ENCODE results near the gene CXCL10.
"Not testable (repeated sequence)": the region's sequence is repeated elsewhere in the genome, so short reads cannot be mapped to it uniquely, and the experiment has no call there.

The CXCL10 gene

DNA sequence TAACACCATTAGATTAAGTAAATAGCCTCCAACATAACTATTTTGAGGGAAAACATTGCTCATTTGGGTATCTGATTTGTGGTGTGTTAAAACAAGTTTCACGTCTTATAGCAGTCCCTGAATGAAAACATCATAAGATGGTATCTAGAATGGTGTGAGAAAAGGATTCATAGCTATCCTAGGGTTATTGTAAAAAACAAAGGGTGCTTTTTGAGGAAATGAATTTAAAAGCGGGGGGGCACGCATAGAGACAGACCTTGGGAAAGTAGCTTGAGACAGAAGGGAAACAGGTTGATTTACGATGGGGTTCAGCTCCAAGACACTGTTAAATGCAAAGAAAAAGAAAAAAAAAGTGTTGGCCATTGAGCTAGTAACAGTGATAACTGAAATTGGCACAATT is 768 bp upstream of the CXCL10 start:
- peak; percentile 57 for DNase-seq

GRCh38 chr4:76022677-76023076 is 620 bp downstream of the CXCL10 start:
- DNase-seq, result no peak

DNA sequence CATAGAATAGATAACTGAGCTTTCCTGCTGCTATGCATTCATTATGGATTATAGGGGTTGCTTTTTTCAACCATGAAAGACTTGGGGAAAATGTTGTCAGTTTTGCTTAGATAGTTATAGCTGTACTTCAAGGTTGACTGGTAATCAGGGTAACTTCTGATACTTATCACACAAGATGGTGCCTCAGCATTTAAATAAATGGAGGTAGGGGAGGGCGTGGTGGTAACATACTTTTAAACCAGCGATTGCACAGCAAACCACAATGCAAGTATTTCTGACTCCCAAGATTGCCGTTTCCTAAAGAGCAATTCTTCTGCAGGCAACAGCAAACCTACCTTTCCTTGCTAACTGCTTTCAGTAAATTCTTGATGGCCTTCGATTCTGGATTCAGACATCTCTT is 1.3 kb downstream of the CXCL10 start:
- no peak for DNase-seq

GRCh38 chr4:76017056-76017686 is 6.1 kb downstream of the CXCL10 start:
- no peak for DNase-seq

DNA sequence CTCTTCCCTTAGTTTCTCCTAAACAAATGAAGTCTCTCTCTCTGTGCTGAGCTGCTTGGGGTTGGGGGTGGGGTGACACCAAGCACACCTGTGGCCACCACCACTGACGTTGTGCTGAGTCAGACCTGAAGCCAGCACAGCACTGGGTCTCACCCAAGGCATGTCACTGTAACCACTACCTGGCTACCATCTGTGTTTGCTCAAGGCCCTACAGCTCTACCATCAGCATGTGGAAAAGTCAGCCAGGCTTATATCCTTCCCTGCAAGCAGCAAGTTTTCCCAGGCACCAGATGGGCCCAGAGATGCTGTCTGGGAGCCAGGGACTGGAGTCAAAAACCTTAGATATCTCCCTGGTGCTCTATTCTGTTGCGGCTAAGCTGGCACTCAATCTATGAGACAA is 6.9 kb downstream of the CXCL10 start:
- DNase-seq, result peak; percentile 76

DNA sequence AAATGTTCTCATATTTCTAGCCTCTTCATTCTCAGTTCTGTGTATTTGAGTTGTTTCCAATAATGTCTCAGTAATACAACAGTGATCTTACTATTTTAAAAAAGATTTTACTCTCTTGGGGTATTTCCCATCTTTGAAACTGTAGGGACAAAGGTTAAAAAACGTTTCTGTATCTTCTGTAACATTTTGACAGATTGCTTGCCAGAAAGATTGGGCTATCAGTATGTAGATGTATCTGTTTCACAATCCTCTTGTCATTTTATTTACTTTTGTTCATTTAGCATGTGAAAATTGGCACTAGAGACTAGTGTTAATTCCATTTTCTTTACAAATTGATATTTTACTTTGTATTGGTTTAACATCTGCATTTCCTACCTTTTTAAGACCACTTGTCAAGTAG is 9.8 kb downstream of the CXCL10 start:
- no peak for DNase-seq

DNA sequence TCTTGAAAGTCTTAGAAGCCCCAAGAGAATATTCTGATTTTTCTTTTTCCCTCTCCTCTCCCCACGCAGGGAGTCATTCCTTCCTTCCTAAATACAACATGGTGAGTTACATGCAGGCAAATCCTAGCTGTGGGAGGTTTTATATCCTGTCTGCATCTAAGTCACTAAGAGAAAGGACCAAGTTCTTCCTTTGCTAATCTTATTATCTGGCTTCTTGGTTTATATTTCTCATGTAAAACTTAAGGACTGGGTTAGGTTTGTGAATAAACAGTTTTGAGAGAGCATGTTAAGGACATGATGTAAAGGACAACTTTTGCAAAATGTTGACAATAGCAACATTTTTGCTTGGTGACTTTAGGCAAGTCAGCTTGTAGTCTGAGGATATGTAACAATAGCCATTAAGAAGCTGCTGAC is 10.9 kb downstream of the CXCL10 start:
- DNase-seq, result no peak

DNA sequence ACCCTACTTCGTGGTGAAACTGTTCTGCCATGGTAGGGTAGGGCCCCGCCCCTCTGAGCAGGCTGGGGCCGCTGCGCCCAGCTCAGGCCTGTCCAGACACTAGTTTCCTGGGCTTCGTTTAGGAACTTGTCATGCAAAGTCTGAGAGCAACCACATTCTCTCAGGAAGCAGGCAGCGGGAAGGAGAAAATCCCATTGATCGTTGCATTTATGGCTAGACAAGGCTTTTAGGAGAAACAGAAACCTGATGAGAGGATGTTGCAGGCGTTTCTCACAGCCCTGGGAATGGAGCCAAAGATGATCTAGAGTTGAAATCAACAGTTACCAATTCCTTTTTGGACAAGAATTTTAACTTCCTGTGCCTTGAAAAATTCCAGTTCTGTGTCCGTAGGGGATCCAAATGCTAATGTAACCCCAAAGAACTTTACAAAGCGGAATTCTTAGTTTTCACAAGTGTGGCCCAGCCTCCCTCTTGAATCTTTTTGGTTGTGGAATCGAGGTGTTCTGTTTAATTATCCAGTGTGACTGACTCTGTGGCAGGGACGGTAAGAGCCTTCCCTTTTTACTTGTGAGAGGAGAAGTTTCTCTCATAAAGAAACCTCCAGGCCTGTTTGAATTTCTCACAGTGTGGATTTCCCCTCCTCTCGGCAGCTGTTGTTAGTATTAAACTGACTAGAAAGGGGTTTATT is 11.5 kb downstream of the CXCL10 start:
- peak; percentile 36 for DNase-seq

GRCh38 chr4:76011018-76011670 is 12.2 kb downstream of the CXCL10 start:
- no peak for DNase-seq

DNA sequence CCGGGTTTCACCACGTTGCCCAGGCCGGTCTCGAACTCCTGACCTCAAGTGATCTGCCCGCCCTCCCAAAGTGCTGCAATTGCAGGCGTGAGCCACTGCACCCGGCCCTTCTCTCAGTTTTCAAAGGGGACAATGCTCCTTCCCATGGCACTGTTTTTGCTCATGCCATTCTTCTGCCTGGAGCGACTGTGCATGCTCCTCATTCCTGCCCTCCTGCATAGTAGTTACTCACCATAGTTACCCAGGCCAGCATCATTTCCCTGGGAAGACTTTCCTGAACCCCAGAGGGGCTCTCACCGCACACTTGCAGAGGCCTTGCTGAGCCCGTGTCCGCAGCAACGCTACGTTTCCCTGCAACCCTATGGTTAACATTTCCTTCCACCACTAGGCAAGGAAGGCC is 12.7 kb downstream of the CXCL10 start:
- no peak for DNase-seq

DNA sequence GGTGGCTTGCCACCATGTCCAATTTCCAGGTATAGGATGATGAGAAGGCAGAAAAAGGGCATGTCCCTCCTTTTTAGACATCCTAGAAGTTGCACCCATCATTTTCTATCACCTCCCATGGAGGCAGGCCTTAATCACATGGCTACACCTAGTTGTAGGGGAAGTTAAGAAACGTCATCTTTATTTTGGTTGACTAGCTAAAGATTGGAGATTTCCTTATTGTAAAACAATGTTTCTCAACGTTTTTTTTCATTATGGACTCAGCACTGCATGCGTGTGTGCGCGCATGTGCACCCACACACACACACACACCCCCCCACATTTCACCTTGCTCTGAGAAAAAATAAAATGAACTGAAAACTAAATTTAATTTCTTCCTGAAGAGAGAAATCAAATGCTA is 14.0 kb downstream of the CXCL10 start:
- no peak for DNase-seq

DNA sequence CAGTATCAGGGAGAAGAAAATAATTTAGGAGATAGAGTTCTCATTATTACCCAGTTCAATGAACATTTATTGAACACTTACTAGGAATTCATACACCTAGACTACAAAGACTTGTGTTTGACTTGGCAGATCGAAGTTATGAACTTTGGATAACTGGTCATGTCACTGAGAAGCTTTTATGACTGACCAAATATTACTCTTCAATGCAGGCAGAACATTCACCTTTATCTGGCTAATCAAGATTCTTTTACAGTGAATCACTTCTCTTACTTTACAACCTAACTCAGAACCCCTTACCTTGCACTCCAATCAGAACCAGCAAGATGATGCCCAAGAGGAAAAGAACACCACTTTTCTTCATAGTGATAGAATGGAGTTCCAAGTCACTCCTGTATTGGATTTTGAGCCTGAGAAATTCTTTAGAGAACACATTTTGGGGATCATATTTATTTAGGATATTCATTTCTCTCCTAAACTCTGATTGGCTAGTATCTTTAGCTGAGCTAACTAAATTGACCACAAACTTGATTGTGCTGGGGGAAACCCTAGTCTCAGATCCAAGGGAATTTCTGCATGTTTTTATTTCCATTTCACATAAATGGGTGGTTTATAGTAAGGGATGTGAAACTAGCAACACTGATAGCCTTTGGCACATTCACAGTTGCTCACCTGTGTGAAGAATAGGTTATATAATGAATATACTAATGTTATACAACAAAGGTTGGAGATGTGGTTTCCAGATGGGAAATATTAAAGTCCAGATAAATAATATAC is 16.0 kb downstream of the CXCL10 start, which contains the start of gene CXCL9:
Gene CXCL9, minus strand, starts transcription at position 421 of the 774 bp plus-strand sequence. Its CDS starts 60 bp downstream, at position 361.
- no peak for DNase-seq

DNA sequence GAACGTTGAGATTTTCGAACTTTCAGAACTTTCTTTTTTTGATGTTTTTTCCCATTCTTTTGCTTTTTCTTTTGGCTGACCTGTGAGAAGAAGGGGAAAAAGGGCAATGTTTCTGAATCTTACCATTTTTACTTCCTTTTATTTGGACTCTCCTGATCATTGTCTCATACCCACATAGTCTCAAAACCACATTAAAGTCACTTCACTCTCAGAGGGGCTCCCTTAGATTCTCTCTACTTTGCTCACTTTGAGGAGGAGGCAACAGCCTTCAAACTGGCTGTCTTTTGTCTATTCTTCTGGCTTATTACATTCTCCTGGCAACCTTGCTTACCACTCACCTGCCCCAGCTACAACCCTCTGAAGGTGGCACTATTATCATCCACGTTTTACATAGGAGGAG is 19.7 kb downstream of the CXCL10 start:
- no peak for DNase-seq

GRCh38 chr4:76003035-76003434 is 20.3 kb downstream of the CXCL10 start:
- DNase-seq, result no peak

DNA sequence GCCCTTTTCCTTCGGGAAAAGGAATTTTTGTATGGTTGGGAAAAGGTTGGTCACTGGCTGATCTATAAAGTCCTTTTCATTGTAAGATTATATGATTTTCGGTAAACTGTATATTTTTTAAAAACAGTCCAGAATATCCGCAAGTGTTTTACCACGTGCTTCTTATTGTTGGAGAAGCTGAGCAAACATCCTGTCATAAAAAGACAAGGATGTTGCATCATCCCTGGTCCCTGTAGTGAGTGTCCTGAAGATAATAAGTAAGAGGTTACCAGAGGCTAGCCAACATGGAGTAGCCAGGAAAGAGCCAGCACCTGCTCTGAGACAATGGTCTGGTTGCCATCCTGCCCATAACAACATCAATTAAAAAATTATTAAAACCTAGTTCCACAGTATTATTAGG is 21.1 kb downstream of the CXCL10 start:
- no peak for DNase-seq

DNA sequence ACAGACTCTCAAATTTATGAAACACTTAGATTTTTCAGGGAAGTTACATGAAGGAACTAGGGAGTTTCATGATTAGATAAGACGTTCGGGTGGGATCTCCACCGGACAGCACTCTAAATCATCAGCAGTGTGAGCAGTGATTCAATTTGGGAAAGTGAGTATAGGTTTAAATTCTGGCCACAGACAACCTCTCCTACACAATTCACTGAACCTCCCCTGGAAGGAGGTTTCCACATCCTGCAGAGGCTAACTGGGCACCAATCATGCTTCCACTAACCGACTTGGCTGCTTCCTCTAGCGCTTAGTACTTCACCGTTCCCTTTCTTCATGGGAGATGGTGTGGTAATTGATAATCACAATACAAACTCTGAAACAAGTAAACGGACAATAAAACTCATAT is 21.6 kb downstream of the CXCL10 start:
- no peak for DNase-seq

DNA sequence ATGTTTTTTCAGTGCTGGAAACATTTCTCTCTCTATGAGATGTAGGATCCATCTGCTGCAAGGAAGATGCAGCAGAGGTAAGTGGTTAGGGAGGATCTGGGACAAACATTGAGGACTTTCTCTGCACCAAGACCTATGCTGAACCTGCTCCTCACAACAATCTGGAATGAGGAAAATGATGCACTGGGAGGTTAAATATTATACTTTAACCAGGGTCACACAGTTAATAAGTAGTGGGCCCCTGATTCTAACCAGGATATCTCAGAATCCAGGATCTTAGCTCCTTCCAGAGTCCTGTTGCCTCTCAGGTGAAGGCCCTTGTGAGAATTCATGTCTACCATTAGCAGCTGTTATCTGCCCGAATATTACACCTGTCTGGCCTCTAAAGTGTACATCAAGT is 23.0 kb downstream of the CXCL10 start:
- no peak for DNase-seq

DNA sequence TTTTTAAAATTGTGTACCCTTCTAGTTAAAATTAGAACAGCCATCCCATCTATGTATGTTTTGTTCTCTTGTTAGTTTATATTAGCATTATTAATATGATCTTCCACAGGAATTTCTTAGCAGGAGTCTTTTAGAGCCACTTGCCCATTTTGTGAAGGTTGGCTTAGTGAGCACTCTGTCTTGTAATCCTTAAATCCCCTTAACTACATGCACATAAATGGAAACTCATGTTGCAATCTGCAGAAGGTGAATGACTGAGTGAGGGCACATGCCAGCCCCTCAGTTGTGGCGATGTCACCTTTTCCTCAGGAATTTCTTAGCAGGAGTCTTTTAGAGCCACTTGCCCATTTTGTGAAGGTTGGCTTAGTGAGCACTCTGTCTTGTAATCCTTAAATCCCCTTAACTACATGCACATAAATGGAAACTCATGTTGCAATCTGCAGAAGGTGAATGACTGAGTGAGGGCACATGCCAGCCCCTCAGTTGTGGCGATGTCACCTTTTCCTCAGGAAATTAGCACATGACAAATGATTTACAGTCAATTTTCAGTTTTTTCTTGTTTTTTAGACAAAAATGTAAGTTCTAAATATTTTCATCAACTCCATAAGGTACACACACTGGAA is 24.7 kb downstream of the CXCL10 start:
- not testable (repeated sequence) for DNase-seq

GRCh38 chr4:75997946-75998345 is 25.4 kb downstream of the CXCL10 start:
- no peak for DNase-seq

- DNase-seq, result no peak
Observed at GRCh38 chr4:75997081-75997480, 26.2 kb downstream of the CXCL10 start.

DNA sequence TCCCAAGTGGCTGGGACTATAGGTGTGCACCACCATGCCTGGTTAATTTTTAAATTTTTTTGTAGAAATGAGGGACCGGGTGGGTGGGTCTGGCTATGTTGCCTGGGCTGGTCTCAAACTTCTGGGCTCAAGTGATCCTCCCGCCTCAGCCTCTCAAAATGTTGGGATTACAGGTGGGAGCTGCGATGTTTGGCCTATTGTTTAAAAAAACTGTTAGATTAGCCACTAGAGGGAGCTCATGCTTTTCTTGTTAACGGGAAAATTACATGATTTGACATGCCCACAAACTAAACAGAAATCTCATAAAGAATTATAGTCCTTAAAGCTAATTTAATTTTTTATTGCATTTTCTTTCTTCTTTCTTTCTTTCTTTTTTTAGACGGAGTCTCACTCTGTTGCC is 27.6 kb downstream of the CXCL10 start:
- peak; percentile 77 for DNase-seq

DNA sequence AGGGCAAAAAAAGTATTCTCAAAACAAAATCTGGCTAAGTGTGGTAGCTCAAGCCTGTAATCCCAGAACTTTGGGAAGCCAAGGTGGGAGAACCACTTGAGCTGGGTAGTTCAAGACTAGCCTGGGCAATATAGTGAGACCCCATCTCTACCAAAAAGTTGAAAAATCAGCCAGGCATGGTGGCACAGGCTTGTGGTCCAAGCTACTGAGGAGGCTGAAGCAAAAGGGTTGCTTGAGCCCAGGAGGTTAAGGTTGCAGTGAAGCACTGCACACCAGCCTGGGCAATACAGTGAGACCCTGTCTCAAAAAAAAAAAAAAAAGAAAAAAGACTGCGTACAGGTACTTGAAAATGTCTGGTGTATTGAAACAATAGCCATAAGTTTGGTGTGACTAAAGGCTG is 30.8 kb downstream of the CXCL10 start:
- DNase-seq, result no peak

All from activated CD4-positive, alpha-beta T cell treated with anti-CD3 and anti-CD28 coated beads, Interleukin-2, Interleukin-6, amounts not matched to agents 100 ng/mL and 50 ng/mL, durations not matched to agents 16 hours and 8 hours (primary cell).